Karpas-422 (cell line): ENCODE results near the gene CUL9. TPM values are rescaled to one million over a fixed set of nuclear protein-coding genes. Genes with fewer than 3 reads are reported as not detected.

Experiments
- DNase-seq: peaks from one replicate; pipeline ENCODE4 v3.0.0-alpha.2; 2015
- H2AFZ ChIP-seq: fragments of 200-600 bp; sonication (generic); 2 replicates; pipeline ENCODE4 v1.6.1; 2014; ENCODE audit warnings: antibody characterized with exemption, low read length, mixed read lengths
- H3K27ac ChIP-seq: fragments of 200-600 bp; sonication (generic); 2 replicates; pipeline ENCODE4 v1.5.1; 2014; ENCODE audit warnings: mild to moderate bottlenecking, low read length, moderate library complexity
- H3K27me3 ChIP-seq: fragments of 200-600 bp; sonication (generic); 2 replicates; pipeline ENCODE4 v1.6.1; 2014; ENCODE audit warnings: low read length, mixed read lengths
- H3K36me3 ChIP-seq: fragments of 200-600 bp; sonication (generic); 2 replicates; pipeline ENCODE4 v1.6.1; 2014; ENCODE audit warnings: low read length, mixed read lengths; ENCODE audit not compliant: insufficient read depth
- H3K4me1 ChIP-seq: fragments of 200-600 bp; sonication (generic); 2 replicates; pipeline ENCODE4 v1.6.1; 2014; ENCODE audit warnings: mild to moderate bottlenecking, low read length, mixed read lengths
- H3K4me2 ChIP-seq: fragments of 200-600 bp; sonication (generic); 2 replicates; pipeline ENCODE4 v1.6.1; 2014; ENCODE audit warnings: low read length, low read depth, mild to moderate bottlenecking; ENCODE audit not compliant: poor library complexity, severe bottlenecking
- H3K4me3 ChIP-seq: fragments of 200-600 bp; sonication (generic); 2 replicates; pipeline ENCODE4 v1.5.1; 2014; ENCODE audit warnings: mild to moderate bottlenecking, antibody characterized with exemption, low read length, mixed read lengths
- H3K79me2 ChIP-seq: fragments of 200-600 bp; sonication (generic); 2 replicates; pipeline ENCODE4 v1.6.1; 2014; ENCODE audit warnings: mild to moderate bottlenecking, low read length, mixed read lengths
- H3K9ac ChIP-seq: fragments of 200-600 bp; sonication (generic); 2 replicates; pipeline ENCODE4 v1.6.0; 2014; ENCODE audit warnings: low read length
- H3K9me2 ChIP-seq: fragments of 200-600 bp; sonication (generic), shearing (Covaris generic); replicated peaks from 2 replicates; pipeline ENCODE4 v1.6.0; 2014; ENCODE audit warnings: mild to moderate bottlenecking, low read length, moderate library complexity; ENCODE audit not compliant: insufficient read depth
- H3K9me3 ChIP-seq: fragments of 300-700, 200-600 bp; sonication (generic); 2 replicates; pipeline ENCODE4 v1.6.1; 2014; ENCODE audit warnings: low read length, mixed read lengths
- H4K20me1 ChIP-seq: fragments of 200-600 bp; sonication (generic); 2 replicates; pipeline ENCODE4 v1.6.1; 2014; ENCODE audit warnings: mild to moderate bottlenecking, antibody characterized with exemption, low read length, low read depth; ENCODE audit not compliant: insufficient read depth
- total RNA-seq: library from RNA; depleted of rRNA; stranded (reverse); fragments of >200 nt; shearing (Covaris generic); gene quantifications from 2 replicates; pipeline ENCODE4 v1.2.3, GENCODE V29; 2014; ENCODE audit warnings: low replicate concordance

CUL9 gene
- total RNA-seq, 1 experiment from 2014 or later, result 34.9 TPM

- H3K27ac ChIP-seq, result no peak overlapping the region
- H3K4me3 ChIP-seq, result no peak overlapping the region
- no peaks in the 10 kb centered on the region for H3K9me2 ChIP-seq
- H3K9me3 ChIP-seq, result no peaks in the 10 kb centered on the region
- no peaks in the 10 kb centered on the region for H3K27me3 ChIP-seq
- H3K36me3 ChIP-seq, result peaks cover 3% of the 10 kb centered on the region; the same call in 1 of the 2 replicates
- no peak overlapping the region for H2AFZ ChIP-seq
- H3K79me2 ChIP-seq, result no peaks in the 10 kb centered on the region
- no peaks in the 10 kb centered on the region for H3K4me1 ChIP-seq
- H3K4me2 ChIP-seq, result no peak overlapping the region
- H3K9ac ChIP-seq, result no peak overlapping the region
- DNase-seq, result no peak
- H4K20me1 ChIP-seq, result no peaks in the 10 kb centered on the region
Observed at GRCh38 chr6:43211955-43212354, 30.0 kb downstream of the CUL9 start.

GRCh38 chr6:43213431-43213830 lies 31.4 kb downstream of the CUL9 start:
- Histone ChIP-seq H3K4me2 (no peak overlapping the region), H3K9me3 (no peaks in the 10 kb centered on the region), H3K4me3 (no peak overlapping the region), H3K4me1 (no peaks in the 10 kb centered on the region), H3K79me2 (no peaks in the 10 kb centered on the region), H4K20me1 (no peaks in the 10 kb centered on the region), H3K9me2 (no peaks in the 10 kb centered on the region), H3K36me3 (peaks cover 10% of the 10 kb centered on the region), H3K27me3 (no peaks in the 10 kb centered on the region), H3K9ac (no peak overlapping the region), H3K27ac (no peak overlapping the region), H2AFZ (no peak overlapping the region)
- DNase-seq, result no peak

- Histone ChIP-seq H3K4me1 (no peaks in the 10 kb centered on the region), H3K4me3 (no peak overlapping the region), H3K79me2 (no peaks in the 10 kb centered on the region), H4K20me1 (no peaks in the 10 kb centered on the region), H2AFZ (no peak overlapping the region), H3K9ac (no peak overlapping the region), H3K4me2 (no peak overlapping the region), H3K9me2 (no peaks in the 10 kb centered on the region), H3K27me3 (no peaks in the 10 kb centered on the region), H3K9me3 (no peaks in the 10 kb centered on the region), H3K27ac (no peak overlapping the region), H3K36me3 (peaks cover 10% of the 10 kb centered on the region)
- no peak for DNase-seq
Observed at GRCh38 chr6:43215066-43215465, 33.1 kb downstream of the CUL9 start.

- no peak for DNase-seq
- H4K20me1 ChIP-seq, result no peaks in the 10 kb centered on the region
- H3K27me3 ChIP-seq, result no peaks in the 10 kb centered on the region
- H3K9ac ChIP-seq, result no peak overlapping the region
- no peaks in the 10 kb centered on the region for H3K9me3 ChIP-seq
- no peaks in the 10 kb centered on the region for H3K4me1 ChIP-seq
- H3K79me2 ChIP-seq, result no peaks in the 10 kb centered on the region
- no peak overlapping the region for H3K4me3 ChIP-seq
- no peak overlapping the region for H2AFZ ChIP-seq
- peaks cover 10% of the 10 kb centered on the region for H3K36me3 ChIP-seq
- no peaks in the 10 kb centered on the region for H3K9me2 ChIP-seq
- H3K27ac ChIP-seq, result no peak overlapping the region
- no peak overlapping the region for H3K4me2 ChIP-seq
Observed at GRCh38 chr6:43216200-43216599, 34.2 kb downstream of the CUL9 start.

- Histone ChIP-seq H3K4me1 (no peaks in the 10 kb centered on the region), H3K36me3 (peaks cover 10% of the 10 kb centered on the region)
Observed at GRCh38 chr6:43217351-43217750, 35.4 kb downstream of the CUL9 start.

DNA sequence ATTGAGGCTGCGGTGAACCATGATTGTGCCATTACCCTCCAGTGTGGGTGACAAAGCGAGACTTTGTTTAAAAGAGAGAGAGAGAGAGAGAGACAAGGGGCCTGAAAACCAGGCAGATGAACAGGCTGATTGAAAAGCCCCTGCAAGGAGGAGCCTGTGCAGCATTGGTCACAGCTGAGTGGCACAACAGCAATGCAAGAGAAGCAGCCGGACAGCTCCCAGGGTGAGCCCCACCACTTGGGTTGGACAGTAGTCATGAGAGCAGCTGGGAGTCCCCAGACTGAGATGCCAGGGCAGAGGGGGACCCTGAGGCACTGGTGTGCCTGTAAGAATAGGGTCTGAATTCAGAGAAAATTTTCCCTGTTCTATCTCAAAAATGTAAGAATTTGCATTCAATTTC lies 37.1 kb downstream of the CUL9 start:
- no peak overlapping the region for H3K27ac ChIP-seq
- H3K9me2 ChIP-seq, result no peaks in the 10 kb centered on the region
- peaks cover 13% of the 10 kb centered on the region for H3K36me3 ChIP-seq
- H3K4me1 ChIP-seq, result peaks cover 6% of the 10 kb centered on the region
- H2AFZ ChIP-seq, result no peak overlapping the region
- H3K79me2 ChIP-seq, result no peaks in the 10 kb centered on the region
- H3K4me3 ChIP-seq, result no peak overlapping the region
- no peaks in the 10 kb centered on the region for H4K20me1 ChIP-seq
- H3K27me3 ChIP-seq, result no peaks in the 10 kb centered on the region
- DNase-seq, result no peak
- H3K4me2 ChIP-seq, result no peak overlapping the region
- no peak overlapping the region for H3K9ac ChIP-seq
- no peaks in the 10 kb centered on the region for H3K9me3 ChIP-seq

More at GRCh38 chr6:43217351-43217750, 35.4 kb downstream of the CUL9 start:
- no peaks in the 10 kb centered on the region for H4K20me1 ChIP-seq
- no peak overlapping the region for H3K9ac ChIP-seq
- no peaks in the 10 kb centered on the region for H3K27me3 ChIP-seq
- H3K4me2 ChIP-seq, result no peak overlapping the region
- H3K9me2 ChIP-seq, result no peaks in the 10 kb centered on the region
- H3K27ac ChIP-seq, result no peak overlapping the region
- H3K79me2 ChIP-seq, result no peaks in the 10 kb centered on the region
- H2AFZ ChIP-seq, result no peak overlapping the region
- H3K9me3 ChIP-seq, result no peaks in the 10 kb centered on the region
- no peak for DNase-seq
- H3K4me3 ChIP-seq, result no peak overlapping the region

DNA sequence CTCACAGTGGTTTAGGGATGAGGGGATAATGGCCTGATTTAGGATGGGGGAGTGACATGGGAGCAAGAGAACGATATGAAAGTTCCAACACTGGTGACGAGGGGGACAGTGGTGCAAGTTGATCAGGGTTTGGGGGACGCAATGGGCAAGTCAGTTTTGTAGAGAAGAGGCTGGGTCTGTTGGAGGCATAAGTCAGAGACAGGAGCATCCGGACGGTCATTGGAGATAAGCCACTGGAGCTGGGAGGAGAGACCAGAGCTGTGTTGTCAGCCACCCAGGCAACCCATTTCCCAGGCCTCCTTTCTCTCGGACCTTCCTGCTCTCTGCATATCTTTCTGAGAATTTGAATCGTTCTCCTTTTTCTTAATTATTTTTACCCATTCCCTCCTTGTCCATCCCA lies 37.8 kb downstream of the CUL9 start:
- no peaks in the 10 kb centered on the region for H3K79me2 ChIP-seq
- H3K4me3 ChIP-seq, result no peak overlapping the region
- H3K9me2 ChIP-seq, result no peaks in the 10 kb centered on the region
- no peak overlapping the region for H3K4me2 ChIP-seq
- no peak overlapping the region for H2AFZ ChIP-seq
- no peak overlapping the region for H3K9ac ChIP-seq
- H3K36me3 ChIP-seq, result peaks cover 14% of the 10 kb centered on the region
- H3K4me1 ChIP-seq, result peaks cover 12% of the 10 kb centered on the region
- no peak overlapping the region for H3K27ac ChIP-seq
- H3K27me3 ChIP-seq, result no peaks in the 10 kb centered on the region
- no peaks in the 10 kb centered on the region for H3K9me3 ChIP-seq
- no peaks in the 10 kb centered on the region for H4K20me1 ChIP-seq
- DNase-seq, result no peak

DNA sequence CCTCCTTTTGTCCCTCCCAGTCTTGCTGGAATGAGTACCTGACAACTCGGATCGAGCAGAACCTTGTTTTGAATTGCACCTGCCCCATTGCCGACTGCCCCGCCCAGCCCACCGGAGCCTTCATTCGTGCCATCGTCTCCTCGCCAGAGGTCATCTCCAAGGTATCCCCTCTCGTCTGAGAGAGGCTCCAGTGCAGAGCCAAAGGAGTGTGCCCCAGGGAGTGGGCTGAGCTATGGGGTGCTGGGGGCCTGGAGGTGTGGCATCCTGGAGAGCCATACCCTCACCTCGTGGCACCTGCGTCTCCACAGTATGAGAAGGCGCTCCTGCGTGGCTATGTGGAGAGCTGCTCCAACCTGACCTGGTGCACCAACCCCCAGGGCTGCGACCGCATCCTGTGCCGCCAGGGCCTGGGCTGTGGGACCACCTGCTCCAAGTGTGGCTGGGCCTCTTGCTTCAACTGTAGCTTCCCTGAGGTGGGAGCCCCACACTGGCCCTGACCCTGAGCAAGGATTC lies 38.5 kb downstream of the CUL9 start:
- H2AFZ ChIP-seq, result no peak overlapping the region
- no peaks in the 10 kb centered on the region; the same call in 1 of the 2 replicates for H3K79me2 ChIP-seq
- no peaks in the 10 kb centered on the region for H3K9me3 ChIP-seq
- H3K4me1 ChIP-seq, result peaks cover 12% of the 10 kb centered on the region
- no peaks in the 10 kb centered on the region for H4K20me1 ChIP-seq
- H3K27me3 ChIP-seq, result no peaks in the 10 kb centered on the region
- peaks cover 14% of the 10 kb centered on the region for H3K36me3 ChIP-seq
- no peak overlapping the region for H3K4me3 ChIP-seq
- no peaks in the 10 kb centered on the region for H3K9me2 ChIP-seq
- H3K9ac ChIP-seq, result no peak overlapping the region
- H3K4me2 ChIP-seq, result no peak overlapping the region
- no peak overlapping the region for H3K27ac ChIP-seq
- DNase-seq, result no peak
